ENCODE measurements around the gene PHETA1.

- TF ChIP-seq MAX (IDR thresholded peaks at IDR 0.05) (no peak), CEBPB (IDR thresholded peaks at IDR 0.05; ENCODE audit: low read depth) (no peak)
Observed at GRCh38 chr12:111414711-111415252, 45.9 kb upstream of the PHETA1 start.

Measured in HCT116 (cell line).